HEK293T (cell line): Measurements from ENCODE around the gene IGF1R.

ENCODE experiments used
- CTCF ChIA-PET: fragments of 350-600 bp; formaldehyde crosslinking; extraction: SDS; loops from one replicate; lab custom pipeline; 2021; ENCODE audit warnings: antibody characterized with exemption, inconsistent platforms; lab: Yijun Ruan, JAX
- POLR2A ChIA-PET: fragments of 350-600 bp; formaldehyde crosslinking; extraction: SDS; loops from one replicate; lab custom pipeline; 2020; ENCODE audit warnings: antibody characterized with exemption, inconsistent platforms; lab: Yijun Ruan, JAX
- DNase-seq: peaks from one replicate; pipeline ENCODE4 v3.0.0; 2012; ENCODE audit warnings: mixed read lengths; ENCODE audit errors: extremely low spot score
- ARNT ChIP-seq: fragments of 450-650 bp; IDR thresholded peaks from 2 replicates; pipeline ENCODE4 v1.6.1; 2017; ENCODE audit warnings: mild to moderate bottlenecking
- BHLHE40 ChIP-seq: fragments of 450-650 bp; IDR thresholded peaks from 2 replicates; pipeline ENCODE4 v1.6.1; 2016; ENCODE audit warnings: mild to moderate bottlenecking, moderate library complexity, borderline replicate concordance
- CTBP1 ChIP-seq: fragments of 450-650 bp; IDR thresholded peaks from 2 replicates; pipeline ENCODE4 v1.6.1; 2016; ENCODE audit warnings: borderline replicate concordance
- ELF4 ChIP-seq: fragments of 450-650 bp; IDR thresholded peaks from 2 replicates; pipeline ENCODE4 v1.6.1; 2017; ENCODE audit warnings: antibody characterized with exemption
- FOXA1 ChIP-seq: fragments of 450-650 bp; IDR thresholded peaks from 2 replicates; pipeline ENCODE4 v1.6.1; 2016; ENCODE audit warnings: mild to moderate bottlenecking
- FOXK2 ChIP-seq: fragments of 450-650 bp; IDR thresholded peaks from 2 replicates; pipeline ENCODE4 v1.6.1; 2016; ENCODE audit warnings: mild to moderate bottlenecking
- FOXM1 ChIP-seq: fragments of 450-650 bp; IDR thresholded peaks from 2 replicates; pipeline ENCODE4 v1.6.1; 2017; ENCODE audit warnings: mild to moderate bottlenecking, borderline replicate concordance
- HDGF ChIP-seq: fragments of 450-650 bp; IDR thresholded peaks from 2 replicates; pipeline ENCODE4 v1.6.1; 2017; ENCODE audit warnings: antibody characterized with exemption, borderline replicate concordance
- L3MBTL2 ChIP-seq: fragments of 450-650 bp; conservative IDR thresholded peaks from 2 replicates; pipeline ENCODE4 v1.6.1; 2016; ENCODE audit warnings: mild to moderate bottlenecking
- LEF1 ChIP-seq: fragments of 450-650 bp; IDR thresholded peaks from 2 replicates; pipeline ENCODE4 v1.6.1; 2017; ENCODE audit warnings: mild to moderate bottlenecking, borderline replicate concordance
- NFRKB ChIP-seq: fragments of 450-650 bp; IDR thresholded peaks from 2 replicates; pipeline ENCODE4 v1.6.1; 2016; ENCODE audit warnings: mild to moderate bottlenecking, moderate library complexity
- SP1 ChIP-seq: fragments of 450-650 bp; IDR thresholded peaks from 2 replicates; pipeline ENCODE4 v1.6.1; 2017
- SUZ12 ChIP-seq: fragments of 450-650 bp; IDR thresholded peaks from 2 replicates; pipeline ENCODE4 v1.6.1; 2016; ENCODE audit warnings: mild to moderate bottlenecking
- TARDBP ChIP-seq: fragments of 450-650 bp; IDR thresholded peaks from 2 replicates; pipeline ENCODE4 v1.6.1; 2016
- ZNF384 ChIP-seq: fragments of 450-650 bp; IDR thresholded peaks from 2 replicates; pipeline ENCODE4 v1.6.1; 2016
- TF ChIP-seq, protein P1 (sequence below): fragments of 450-650 bp; IDR thresholded peaks from 2 replicates; pipeline ENCODE4 v1.6.1; 2016

The IGF1R gene

DNA sequence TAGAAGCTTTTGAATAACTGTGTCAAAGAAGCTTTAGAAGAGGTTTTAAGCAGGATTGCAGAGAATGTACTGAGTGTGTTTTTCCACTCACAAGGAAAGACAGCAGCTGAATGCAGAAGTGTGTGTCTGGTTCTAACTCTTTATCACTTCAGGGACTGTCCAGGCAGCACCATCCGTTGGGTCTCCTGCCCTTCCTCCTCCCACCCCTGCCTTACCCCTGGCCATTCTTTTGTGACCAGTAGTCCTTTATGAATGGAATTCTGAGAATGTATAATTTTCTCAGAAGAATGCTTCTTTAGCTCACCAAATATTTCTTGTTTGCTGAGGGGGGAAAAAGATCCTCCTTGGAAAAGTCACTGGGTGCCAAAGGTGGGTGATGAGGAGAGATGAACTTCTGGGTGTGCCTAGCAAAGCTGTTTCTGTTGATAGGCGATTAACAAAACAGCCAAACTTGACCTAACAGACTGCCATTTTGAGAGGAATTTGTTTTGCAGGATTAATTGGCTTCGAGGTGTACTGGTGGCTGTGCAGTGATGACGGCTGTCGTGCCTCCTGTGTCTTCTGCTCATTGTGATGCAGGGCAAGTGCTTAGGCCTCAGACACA, 70.9 kb downstream of the IGF1R start:
- TF ChIP-seq LEF1: no peak
- TF ChIP-seq FOXK2: no peak
- no peak for TF ChIP-seq FOXM1
- no peak for TF ChIP-seq NFRKB
- TF ChIP-seq SUZ12: no peak
- no peak for TF ChIP-seq ZNF384
- no peak for TF ChIP-seq FOXA1
- CTCF ChIA-PET: interaction anchor here (0.8 to 1.4 kb wide), 2 partner anchors 14 to 317 kb away, joined by 3 to 4 read pairs; no protein-coding TSS in a partner anchor
- DNase-seq: no peak
- POLR2A ChIA-PET: interaction anchor here (1.1 kb wide), 1 partner anchor 9 kb away, joined by 3 read pairs; no protein-coding TSS in a partner anchor

DNA sequence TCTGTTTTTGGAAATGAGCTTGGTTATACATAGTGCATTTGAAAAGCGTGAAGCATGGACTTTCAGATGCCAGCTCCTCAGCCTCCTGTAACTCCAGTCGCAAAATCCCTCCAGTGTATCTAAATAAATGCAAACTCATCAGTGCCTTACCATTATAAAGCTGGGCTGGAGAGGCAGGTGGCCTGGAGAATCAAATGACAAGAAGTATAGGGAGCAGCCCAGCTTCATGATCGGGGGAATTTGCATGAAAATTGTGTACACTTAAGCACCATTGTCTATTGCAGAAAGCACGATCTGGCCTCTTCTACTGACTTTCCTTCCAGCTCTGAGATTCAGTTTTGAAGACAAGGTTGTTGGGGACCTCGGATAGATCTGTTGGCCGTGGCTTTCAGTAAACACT, 71.7 kb downstream of the IGF1R start:
- POLR2A ChIA-PET: interaction anchor here (1.1 kb wide), 1 partner anchor 8 kb away, joined by 3 read pairs; no protein-coding TSS in a partner anchor
- no peak for DNase-seq
- CTCF ChIA-PET: interaction anchor here (0.8 to 1.4 kb wide), 2 partner anchors 13 to 316 kb away, joined by 3 to 4 read pairs; no protein-coding TSS in a partner anchor
- no peak for TF ChIP-seq NFRKB
- TF ChIP-seq ARNT: no peak

DNA sequence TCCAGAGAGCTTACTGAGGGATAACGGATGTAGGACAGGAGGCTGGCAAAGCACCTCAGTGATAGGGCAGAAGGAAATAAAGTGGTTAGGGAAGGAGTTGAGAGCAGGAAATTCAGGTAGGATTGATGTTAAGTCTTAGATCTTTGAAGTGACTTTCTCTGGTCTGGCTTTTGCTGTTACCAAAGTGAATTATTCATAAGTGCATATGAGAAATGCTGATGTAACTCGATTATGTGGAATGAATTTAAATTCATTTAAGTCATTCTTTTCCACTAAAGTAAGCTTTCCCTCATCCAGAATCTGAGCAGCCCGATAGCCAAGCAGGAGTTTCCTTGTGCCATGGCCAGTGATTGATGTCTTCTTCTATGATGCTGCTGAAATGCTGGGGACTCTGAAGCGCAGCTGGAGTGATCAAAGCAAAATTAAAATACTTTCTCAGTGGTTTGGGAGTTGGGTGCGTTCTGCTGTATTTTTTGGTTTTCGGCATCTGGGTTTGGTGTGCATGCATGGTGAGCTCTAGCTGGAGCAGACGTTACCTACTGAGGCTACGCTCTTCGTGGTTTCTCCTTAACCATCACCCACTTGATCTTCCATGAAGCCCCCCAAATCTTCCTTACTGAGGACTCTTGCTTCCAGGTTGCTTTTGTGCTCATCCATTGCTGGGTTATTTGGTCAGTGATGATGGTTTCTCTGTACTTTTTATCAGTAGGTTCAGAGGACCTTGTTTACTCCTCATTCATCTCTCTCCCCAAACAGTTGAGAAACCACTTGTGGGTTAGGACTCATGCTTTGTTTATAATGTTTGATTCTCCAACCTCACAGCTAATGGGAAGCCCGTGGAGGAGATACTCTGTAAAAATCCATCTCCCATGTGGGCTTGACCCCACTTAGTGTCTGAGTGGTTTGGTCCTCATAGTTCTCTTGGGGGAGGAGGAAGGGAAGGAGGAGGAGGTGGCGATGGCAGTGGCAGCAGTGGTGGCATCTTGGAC, 72.5 kb downstream of the IGF1R start:
- CTCF ChIA-PET: interaction anchor here (0.8 kb wide), 1 partner anchor 30 kb away, joined by 3 read pairs; no protein-coding TSS in a partner anchor
- POLR2A ChIA-PET: no interaction called here
- TF ChIP-seq TARDBP (no peak), FOXA1 (no peak), CTBP1 (no peak), ELF4 (no peak), FOXM1 (no peak), ARNT (no peak), NFRKB (no peak), L3MBTL2 (no peak), BHLHE40 (no peak), FOXK2 (no peak), ZNF384 (no peak), SP1 (no peak), LEF1 (no peak), HDGF (no peak), SUZ12 (no peak)
- TF ChIP-seq, protein P1, sequence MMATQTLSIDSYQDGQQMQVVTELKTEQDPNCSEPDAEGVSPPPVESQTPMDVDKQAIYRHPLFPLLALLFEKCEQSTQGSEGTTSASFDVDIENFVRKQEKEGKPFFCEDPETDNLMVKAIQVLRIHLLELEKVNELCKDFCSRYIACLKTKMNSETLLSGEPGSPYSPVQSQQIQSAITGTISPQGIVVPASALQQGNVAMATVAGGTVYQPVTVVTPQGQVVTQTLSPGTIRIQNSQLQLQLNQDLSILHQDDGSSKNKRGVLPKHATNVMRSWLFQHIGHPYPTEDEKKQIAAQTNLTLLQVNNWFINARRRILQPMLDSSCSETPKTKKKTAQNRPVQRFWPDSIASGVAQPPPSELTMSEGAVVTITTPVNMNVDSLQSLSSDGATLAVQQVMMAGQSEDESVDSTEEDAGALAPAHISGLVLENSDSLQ: no peak

DNA sequence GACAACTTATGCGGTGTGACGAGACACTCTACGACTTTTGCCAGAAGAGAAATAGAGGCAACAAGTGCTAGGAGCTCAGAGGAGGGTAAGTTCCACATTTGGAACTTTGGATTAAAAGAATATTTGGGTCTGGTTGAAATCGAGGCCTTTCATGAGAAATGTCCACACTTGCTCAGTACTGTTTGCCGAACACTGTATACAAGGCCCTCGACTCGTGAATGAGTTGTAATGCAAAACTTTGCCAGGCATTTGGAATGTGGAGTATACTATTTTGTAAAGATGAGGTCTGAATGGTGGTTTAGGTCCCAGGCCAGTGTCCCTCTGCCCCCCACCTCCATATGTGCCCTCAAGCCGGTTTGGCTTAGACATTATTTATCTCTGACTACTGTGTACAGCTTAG, 73.9 kb downstream of the IGF1R start:
- DNase-seq: no peak
- ChIA-PET POLR2A (no interaction called here), CTCF (no interaction called here)
- TF ChIP-seq FOXA1: no peak
- no peak for TF ChIP-seq TARDBP

More for the DNA sequence above, 72.5 kb downstream of the IGF1R start:
- DNase-seq: no peak

DNA sequence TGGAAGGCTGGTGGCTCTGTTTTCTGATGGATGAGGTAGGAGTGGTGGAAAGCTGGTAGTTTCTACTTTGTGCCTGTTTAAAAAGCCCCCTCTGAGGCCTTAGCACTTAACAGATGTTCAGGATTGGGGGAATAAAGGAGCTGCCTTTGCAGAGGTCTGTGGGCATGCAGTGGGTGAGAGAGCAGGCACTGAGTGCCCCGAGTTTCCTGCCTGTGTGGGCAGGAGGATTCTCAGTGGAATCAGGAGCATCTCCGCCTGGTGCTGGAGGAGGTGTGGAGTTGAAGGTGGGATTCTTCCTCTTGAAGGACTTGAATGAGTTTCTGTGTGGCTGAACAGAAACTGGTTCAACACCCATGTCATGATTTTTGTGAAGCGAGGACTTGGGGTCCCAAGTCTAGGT, 74.3 kb downstream of the IGF1R start:
- CTCF ChIA-PET: interaction anchor here (1.2 kb wide), 1 partner anchor 182 kb away, joined by 3 read pairs; no protein-coding TSS in a partner anchor
- no peak for DNase-seq
- TF ChIP-seq ARNT: no peak
- no peak for TF ChIP-seq SUZ12
- POLR2A ChIA-PET: no interaction called here

DNA sequence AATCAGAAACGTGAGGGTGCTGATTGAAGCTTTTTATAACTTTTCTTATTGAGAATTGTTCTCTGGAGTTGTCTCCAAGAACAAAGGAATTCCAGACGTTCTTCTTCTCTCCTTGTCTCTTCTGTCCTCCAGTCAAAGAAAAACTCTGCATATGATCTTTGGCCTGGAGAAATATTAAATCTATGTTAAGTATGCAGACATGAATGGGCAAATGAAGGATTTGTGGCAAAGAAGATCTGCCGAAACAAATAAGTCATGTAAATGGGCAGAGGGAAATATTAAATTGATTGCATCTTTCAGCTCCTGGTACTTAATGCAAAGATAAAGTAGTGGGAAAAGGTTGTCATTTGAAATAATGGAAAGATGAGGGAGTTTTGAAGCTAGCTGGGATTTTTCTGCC, 74.9 kb downstream of the IGF1R start:
- TF ChIP-seq ARNT: no peak
- TF ChIP-seq BHLHE40: no peak
- TF ChIP-seq, protein P1: no peak
- no peak for TF ChIP-seq FOXK2
- TF ChIP-seq SP1: no peak
- no peak for TF ChIP-seq CTBP1
- ChIA-PET CTCF (interaction anchor here (1.2 kb wide), 1 partner anchor 181 kb away, joined by 3 read pairs; no protein-coding TSS in a partner anchor), POLR2A (no interaction called here)
- no peak for DNase-seq

DNA sequence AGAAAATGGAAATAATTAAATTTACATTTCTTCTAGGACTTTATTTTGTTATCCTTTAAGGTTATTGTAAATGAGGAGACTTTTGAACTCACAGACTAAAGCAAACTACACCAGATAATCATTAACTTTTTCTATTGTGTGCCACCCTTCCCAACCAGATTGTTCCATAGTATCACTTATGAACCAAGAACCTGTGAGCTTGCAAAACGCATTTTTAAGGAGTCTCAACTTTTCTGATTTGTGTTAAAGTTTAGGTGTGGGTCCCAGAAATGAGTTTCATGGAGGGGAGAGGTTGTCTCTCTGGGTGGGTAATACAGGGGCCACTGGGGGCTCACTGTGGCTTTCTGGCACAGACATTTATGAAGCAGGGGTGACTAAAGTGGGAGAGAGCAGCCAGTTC, 75.7 kb downstream of the IGF1R start:
- ChIA-PET CTCF (interaction anchor here (1.1 to 1.3 kb wide), 3 partner anchors 12 to 180 kb away, joined by 3 to 5 read pairs (median 4); no protein-coding TSS in a partner anchor), POLR2A (no interaction called here)
- TF ChIP-seq HDGF (no peak), ELF4 (no peak), NFRKB (no peak), ZNF384 (no peak), CTBP1 (no peak), TARDBP (no peak), FOXM1 (no peak), LEF1 (no peak), BHLHE40 (no peak), SP1 (no peak), FOXA1 (no peak), L3MBTL2 (no peak), ARNT (no peak), FOXK2 (no peak), SUZ12 (no peak)
- TF ChIP-seq, protein P1: no peak
- DNase-seq: no peak
